HCT116 (cell line): ENCODE measurements around the gene POU2AF1. TPM values are rescaled to one million over a fixed set of nuclear protein-coding genes. Genes with fewer than 3 reads are reported as not detected.
"Not testable (repeated sequence)": the region's sequence is repeated elsewhere in the genome, so short reads cannot be mapped to it uniquely, and the experiment has no call there.

ENCODE experiments used
- ATAC-seq: fragments of 200-7000 bp; cut with Tn5 transposase; 2 replicates; pipeline ENCODE4 v1.9.1; 2020; ENCODE audit warnings: mild to moderate bottlenecking, moderate library complexity
- BruUV-seq: library from RNA; stranded (reverse); fragments of 400-500 nt; replicated peaks from 2 replicates; lab custom pipeline; 2021; lab: Mats Ljungman, UMichigan
- CTCF ChIA-PET: fragments of 300-600 bp; sonication (Branson Sonifier 250); formaldehyde crosslinking; loops from one replicate; lab custom pipeline; 2021; ENCODE audit warnings: antibody characterized with exemption; lab: Charles Lee
- POLR2A ChIA-PET: fragments of 300-600, 350-600 bp; sonication (Branson Sonifier 250); formaldehyde crosslinking; loops from one replicate; lab custom pipeline; 2021; ENCODE audit warnings: antibody characterized with exemption; lab: Charles Lee
- RAD21 ChIA-PET, 2 experiments: fragments of 300-600 bp; sonication (Branson Sonifier 250); formaldehyde crosslinking; loops; one replicate each; lab custom pipeline; 2023; ENCODE audit warnings: low total read pairs in 2 of 2; ENCODE audit not compliant: uncharacterized antibody in 2 of 2, unreplicated experiment in 2 of 2, low non-redundant PET in 1 of 2; lab: Charles Lee
- DNase-seq: peaks from one replicate; pipeline ENCODE4 v3.0.0-alpha.2; 2010; ENCODE audit warnings: low read depth, low spot score
- H2AFZ ChIP-seq: fragments of 200-600 bp; shearing (Covaris generic), sonication (generic); 2 replicates; pipeline ENCODE4 v1.6.1; 2017; ENCODE audit warnings: low read depth, mixed run types, mixed read lengths, antibody characterized with exemption, low read length; ENCODE audit not compliant: poor library complexity, severe bottlenecking
- H3K27ac ChIP-seq: 2 replicates; pipeline ENCODE4 v1.5.1; 2012; ENCODE audit warnings: low read depth, low read length
- H3K27me3 ChIP-seq: fragments of 200-600 bp; sonication (generic); 2 replicates; pipeline ENCODE4 v1.6.1; 2016; ENCODE audit warnings: mixed run types, low read length, mixed read lengths; ENCODE audit not compliant: insufficient read depth
- H3K36me3 ChIP-seq, 2 experiments: fragments of 200-500 bp in 1 of 2; fragments of 200-600 bp in 1 of 2; sonication (Bioruptor generic) in 1 of 2; sonication (generic) in 1 of 2; 2 replicates each; pipeline versions ENCODE4 v1.5.1 to v1.6.1; 2014 to 2016; ENCODE audit warnings: low read length in 2 of 2, inconsistent platforms in 1 of 2, mixed read lengths in 1 of 2, mixed run types in 1 of 2; ENCODE audit not compliant: insufficient read depth in 2 of 2, control insufficient read depth in 1 of 2
- H3K4me1 ChIP-seq, 2 experiments: fragments of 200-600 bp in 1 of 2; sonication (generic) in 1 of 2; 2 replicates each; pipeline versions ENCODE4 v1.5.1 to v1.6.1; 2012 to 2017; ENCODE audit warnings: low read length in 2 of 2, inconsistent platforms in 1 of 2, mild to moderate bottlenecking in 1 of 2, mixed read lengths in 1 of 2, mixed run types in 1 of 2, moderate library complexity in 1 of 2; ENCODE audit not compliant: insufficient read depth in 2 of 2, control insufficient read depth in 1 of 2
- H3K4me2 ChIP-seq: fragments of 200-600 bp; sonication (generic); 2 replicates; pipeline ENCODE4 v1.6.1; 2017; ENCODE audit warnings: mixed run types, low read length, mixed read lengths
- H3K4me3 ChIP-seq, 2 experiments: fragments of 200-600 bp in 1 of 2; sonication (generic) in 1 of 2; replicated peaks in 1 of 2; 2 replicates each; pipeline ENCODE4 v1.5.1; 2011 to 2016; ENCODE audit warnings: low read length in 2 of 2, control low read depth in 1 of 2, low read depth in 1 of 2, mild to moderate bottlenecking in 1 of 2, mixed read lengths in 1 of 2, mixed run types in 1 of 2
- H3K79me2 ChIP-seq: fragments of 200-600 bp; sonication (generic); 2 replicates; pipeline ENCODE4 v1.6.1; 2017; ENCODE audit warnings: mild to moderate bottlenecking, mixed run types, low read length, moderate library complexity, mixed read lengths; ENCODE audit not compliant: insufficient read depth
- H3K9ac ChIP-seq: fragments of 200-600 bp; sonication (generic); 2 replicates; pipeline ENCODE4 v1.6.1; 2016; ENCODE audit warnings: low read length, mixed read lengths
- H3K9me2 ChIP-seq: fragments of 200-600 bp; sonication (generic), shearing (Covaris generic); 2 replicates; pipeline ENCODE4 v1.6.1; 2017; ENCODE audit warnings: mixed run types, mild to moderate bottlenecking, moderate library complexity; ENCODE audit not compliant: insufficient read depth
- H3K9me3 ChIP-seq, 2 experiments: fragments of 200-500 bp in 1 of 2; fragments of 200-600 bp in 1 of 2; sonication (Bioruptor generic) in 1 of 2; sonication (generic) in 1 of 2; 2 replicates each; pipeline ENCODE4 v1.6.1; 2014 to 2017; ENCODE audit warnings: low read length in 2 of 2, mixed read lengths in 2 of 2, inconsistent platforms in 1 of 2, low read depth in 1 of 2, mild to moderate bottlenecking in 1 of 2, mixed run types in 1 of 2, moderate library complexity in 1 of 2; ENCODE audit not compliant: control insufficient read depth in 1 of 2, insufficient read depth in 1 of 2
- H4K20me1 ChIP-seq: fragments of 200-600 bp; sonication (generic), shearing (Covaris generic); 2 replicates; pipeline ENCODE4 v1.6.1; 2017; ENCODE audit warnings: mixed run types, mild to moderate bottlenecking, moderate library complexity; ENCODE audit not compliant: insufficient read depth
- ATF3 ChIP-seq: IDR thresholded peaks from 2 replicates; pipeline ENCODE4 v1.6.1; 2012
- CBX3 ChIP-seq: IDR thresholded peaks from 2 replicates; pipeline ENCODE4 v1.6.1; 2012; ENCODE audit warnings: low read depth
- CTCF ChIP-seq, 3 experiments: fragments of 200-600 bp in 1 of 3; sonication (generic) in 1 of 3; IDR thresholded peaks in 2 of 3; conservative IDR thresholded peaks in 1 of 3; 2 replicates each; pipeline ENCODE4 v1.5.1; 2012 to 2017; ENCODE audit warnings: low read depth in 2 of 3, low read length in 2 of 3, antibody characterized with exemption in 1 of 3, borderline replicate concordance in 1 of 3, control low read depth in 1 of 3, mild to moderate bottlenecking in 1 of 3, mixed read lengths in 1 of 3, mixed run types in 1 of 3, moderate library complexity in 1 of 3; ENCODE audit not compliant: insufficient read depth in 1 of 3
- EZH2phosphoT487 ChIP-seq: fragments of 200-600 bp; IDR thresholded peaks from 2 replicates; pipeline ENCODE4 v1.6.1; 2018; ENCODE audit warnings: antibody characterized with exemption, borderline replicate concordance
- FOSL1 ChIP-seq: IDR thresholded peaks from 2 replicates; pipeline ENCODE4 v1.6.1; 2012; ENCODE audit warnings: low read depth
- MAX ChIP-seq: IDR thresholded peaks from 2 replicates; pipeline ENCODE4 v1.6.1; 2012
- POLR2AphosphoS5 ChIP-seq: IDR thresholded peaks from 2 replicates; pipeline ENCODE4 v1.6.1; 2011; ENCODE audit warnings: mild to moderate bottlenecking, low read depth, low read length, moderate library complexity
- REST ChIP-seq: IDR thresholded peaks from 2 replicates; pipeline ENCODE4 v1.6.1; 2012; ENCODE audit warnings: low read depth
- SP1 ChIP-seq: IDR thresholded peaks from 2 replicates; pipeline ENCODE4 v1.6.1; 2012; ENCODE audit warnings: low read depth
- SRF ChIP-seq: IDR thresholded peaks from 2 replicates; pipeline ENCODE4 v1.6.1; 2012; ENCODE audit warnings: low read depth
- TCF7L2 ChIP-seq: IDR thresholded peaks from 2 replicates; pipeline ENCODE4 v1.7.0; 2011; ENCODE audit warnings: borderline replicate concordance, inconsistent platforms; ENCODE audit not compliant: insufficient read depth, insufficient read length; ENCODE audit errors: extremely low read depth
- YY1 ChIP-seq: IDR thresholded peaks from 2 replicates; pipeline ENCODE4 v1.6.1; 2011; ENCODE audit warnings: low read length, low read depth, moderate library complexity, mild to moderate bottlenecking; ENCODE audit not compliant: insufficient replicate concordance; ENCODE audit errors: extremely low read depth
- ZFX ChIP-seq: fragments of 450-650 bp; IDR thresholded peaks from 2 replicates; pipeline ENCODE4 v1.6.1; 2017
- ZNF274 ChIP-seq: fragments of 200-500 bp; sonication (Bioruptor generic); IDR thresholded peaks from 2 replicates; pipeline ENCODE4 v1.6.1; 2014; ENCODE audit warnings: mild to moderate bottlenecking, low read depth, low read length, inconsistent platforms
- intact Hi-C: fragments of 100-400 bp; cut with micrococcal nuclease; formaldehyde crosslinking; loops from 2 replicates; pipeline ENCODE4 v1.10.0; 2022
- total RNA-seq: library from RNA; stranded (reverse); gene quantifications from one replicate; pipeline ENCODE4 v1.2.1, GENCODE V29; 2021; ENCODE audit not compliant: unreplicated experiment

The POU2AF1 gene
- total RNA-seq, 1 experiment from 2014 or later = 0.17 TPM

- intact Hi-C loops, H4K20me1 ChIP-seq, CTCF ChIA-PET, H3K4me1 ChIP-seq, BruUV-seq, H3K4me3 ChIP-seq, H3K4me2 ChIP-seq, H3K9ac ChIP-seq, H3K79me2 ChIP-seq, H3K36me3 ChIP-seq, H3K27ac ChIP-seq, RAD21 ChIA-PET, H3K9me2 ChIP-seq, H3K9me3 ChIP-seq, DNase-seq, POLR2A ChIA-PET, ATAC-seq, H2AFZ ChIP-seq: not testable (repeated sequence)
- H3K27me3 ChIP-seq = peaks cover 17% of the 10 kb centered on the region
Measured at GRCh38 chr11:111320199-111320598, 58.9 kb downstream of the POU2AF1 start.

GRCh38 chr11:111319296-111319695, 59.8 kb downstream of the POU2AF1 start:
- DNase-seq = no peak
- Histone ChIP-seq H3K36me3 (no peaks in the 10 kb centered on the region), H3K9ac (no peak overlapping the region), H3K27me3 (peaks cover 11% of the 10 kb centered on the region), H4K20me1 (no peaks in the 10 kb centered on the region), H3K27ac (no peak overlapping the region), H3K79me2 (no peaks in the 10 kb centered on the region), H3K4me1 (no peaks in the 10 kb centered on the region), H3K9me3 (no peaks in the 10 kb centered on the region), H3K9me2 (no peaks in the 10 kb centered on the region), H3K4me2 (no peak overlapping the region), H2AFZ (no peak overlapping the region), H3K4me3 (no peak overlapping the region)
- intact Hi-C loops = no loop called here
- ChIA-PET CTCF (no interaction called here), RAD21 (no interaction called here), POLR2A (no interaction called here)
- no TSS peak for BruUV-seq
- no peak for ATAC-seq
- TF ChIP-seq FOSL1 (no peak), SRF (no peak), ZFX (no peak), EZH2phosphoT487 (no peak), CTCF (IDR thresholded peaks at IDR 0.05 in 2 of 3, conservative IDR thresholded peaks at IDR 0.05 in 1 of 3; ENCODE audit: borderline replicate concordance in 1 of 3, insufficient read depth in 1 of 3, low read depth in 2 of 3, low read length in 2 of 3) (no peak), TCF7L2 (no peak), REST (no peak), ATF3 (no peak), YY1 (no peak), SP1 (no peak), ZNF274 (no peak), MAX (no peak), POLR2AphosphoS5 (no peak), CBX3 (no peak)
